ENCODE measurements around the gene HDAC4.

DNA sequence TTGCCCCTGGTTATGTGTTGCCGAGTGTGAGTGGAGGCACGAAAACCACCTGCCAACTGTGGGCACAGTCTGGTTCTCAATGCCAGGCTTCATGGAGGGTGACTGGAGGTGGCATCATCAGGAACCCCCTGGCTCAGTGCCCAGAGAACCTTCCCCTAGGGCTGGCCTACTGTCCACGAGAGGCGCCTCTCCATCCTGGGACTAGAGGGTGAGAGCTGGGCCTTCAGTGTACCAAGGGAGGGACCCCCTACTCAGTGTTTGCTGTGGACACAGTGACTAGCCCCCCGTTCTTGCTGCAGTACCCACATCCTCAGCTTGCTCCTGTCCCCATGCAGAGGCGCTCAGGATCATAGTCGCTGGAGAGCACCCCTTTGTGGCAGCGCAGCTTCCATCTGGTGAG lies 202.6 kb downstream of the HDAC4 start:
- TF ChIP-seq GABPA (IDR thresholded peaks at IDR 0.05 in 1 of 2, conservative IDR thresholded peaks at IDR 0.05 in 1 of 2), result no peak
- no peak for TF ChIP-seq RAD21 (IDR thresholded peaks at IDR 0.05)
- no peak for TF ChIP-seq SP1 (IDR thresholded peaks at IDR 0.05)
- TF ChIP-seq, protein P1, sequence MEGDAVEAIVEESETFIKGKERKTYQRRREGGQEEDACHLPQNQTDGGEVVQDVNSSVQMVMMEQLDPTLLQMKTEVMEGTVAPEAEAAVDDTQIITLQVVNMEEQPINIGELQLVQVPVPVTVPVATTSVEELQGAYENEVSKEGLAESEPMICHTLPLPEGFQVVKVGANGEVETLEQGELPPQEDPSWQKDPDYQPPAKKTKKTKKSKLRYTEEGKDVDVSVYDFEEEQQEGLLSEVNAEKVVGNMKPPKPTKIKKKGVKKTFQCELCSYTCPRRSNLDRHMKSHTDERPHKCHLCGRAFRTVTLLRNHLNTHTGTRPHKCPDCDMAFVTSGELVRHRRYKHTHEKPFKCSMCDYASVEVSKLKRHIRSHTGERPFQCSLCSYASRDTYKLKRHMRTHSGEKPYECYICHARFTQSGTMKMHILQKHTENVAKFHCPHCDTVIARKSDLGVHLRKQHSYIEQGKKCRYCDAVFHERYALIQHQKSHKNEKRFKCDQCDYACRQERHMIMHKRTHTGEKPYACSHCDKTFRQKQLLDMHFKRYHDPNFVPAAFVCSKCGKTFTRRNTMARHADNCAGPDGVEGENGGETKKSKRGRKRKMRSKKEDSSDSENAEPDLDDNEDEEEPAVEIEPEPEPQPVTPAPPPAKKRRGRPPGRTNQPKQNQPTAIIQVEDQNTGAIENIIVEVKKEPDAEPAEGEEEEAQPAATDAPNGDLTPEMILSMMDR (IDR thresholded peaks at IDR 0.05; ENCODE audit: low read depth, low read length, missing input control), result no peak
- TF ChIP-seq, protein P2, sequence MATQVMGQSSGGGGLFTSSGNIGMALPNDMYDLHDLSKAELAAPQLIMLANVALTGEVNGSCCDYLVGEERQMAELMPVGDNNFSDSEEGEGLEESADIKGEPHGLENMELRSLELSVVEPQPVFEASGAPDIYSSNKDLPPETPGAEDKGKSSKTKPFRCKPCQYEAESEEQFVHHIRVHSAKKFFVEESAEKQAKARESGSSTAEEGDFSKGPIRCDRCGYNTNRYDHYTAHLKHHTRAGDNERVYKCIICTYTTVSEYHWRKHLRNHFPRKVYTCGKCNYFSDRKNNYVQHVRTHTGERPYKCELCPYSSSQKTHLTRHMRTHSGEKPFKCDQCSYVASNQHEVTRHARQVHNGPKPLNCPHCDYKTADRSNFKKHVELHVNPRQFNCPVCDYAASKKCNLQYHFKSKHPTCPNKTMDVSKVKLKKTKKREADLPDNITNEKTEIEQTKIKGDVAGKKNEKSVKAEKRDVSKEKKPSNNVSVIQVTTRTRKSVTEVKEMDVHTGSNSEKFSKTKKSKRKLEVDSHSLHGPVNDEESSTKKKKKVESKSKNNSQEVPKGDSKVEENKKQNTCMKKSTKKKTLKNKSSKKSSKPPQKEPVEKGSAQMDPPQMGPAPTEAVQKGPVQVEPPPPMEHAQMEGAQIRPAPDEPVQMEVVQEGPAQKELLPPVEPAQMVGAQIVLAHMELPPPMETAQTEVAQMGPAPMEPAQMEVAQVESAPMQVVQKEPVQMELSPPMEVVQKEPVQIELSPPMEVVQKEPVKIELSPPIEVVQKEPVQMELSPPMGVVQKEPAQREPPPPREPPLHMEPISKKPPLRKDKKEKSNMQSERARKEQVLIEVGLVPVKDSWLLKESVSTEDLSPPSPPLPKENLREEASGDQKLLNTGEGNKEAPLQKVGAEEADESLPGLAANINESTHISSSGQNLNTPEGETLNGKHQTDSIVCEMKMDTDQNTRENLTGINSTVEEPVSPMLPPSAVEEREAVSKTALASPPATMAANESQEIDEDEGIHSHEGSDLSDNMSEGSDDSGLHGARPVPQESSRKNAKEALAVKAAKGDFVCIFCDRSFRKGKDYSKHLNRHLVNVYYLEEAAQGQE (IDR thresholded peaks at IDR 0.05), result no peak
- TF ChIP-seq RXRA (IDR thresholded peaks at IDR 0.05), result no peak
- TF ChIP-seq, protein P3, sequence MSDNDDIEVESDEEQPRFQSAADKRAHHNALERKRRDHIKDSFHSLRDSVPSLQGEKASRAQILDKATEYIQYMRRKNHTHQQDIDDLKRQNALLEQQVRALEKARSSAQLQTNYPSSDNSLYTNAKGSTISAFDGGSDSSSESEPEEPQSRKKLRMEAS (IDR thresholded peaks at IDR 0.05), result no peak
- TF ChIP-seq NR2F2 (IDR thresholded peaks at IDR 0.05), result no peak
- TF ChIP-seq FOXA1 (IDR thresholded peaks at IDR 0.05), result no peak
- no peak for TF ChIP-seq EGR1 (IDR thresholded peaks at IDR 0.05; ENCODE audit: low read depth in 2 of 2)
- TF ChIP-seq YY1 (IDR thresholded peaks at IDR 0.05), result no peak
- no peak for TF ChIP-seq JUND (IDR thresholded peaks at IDR 0.05)
- TF ChIP-seq, protein P4, sequence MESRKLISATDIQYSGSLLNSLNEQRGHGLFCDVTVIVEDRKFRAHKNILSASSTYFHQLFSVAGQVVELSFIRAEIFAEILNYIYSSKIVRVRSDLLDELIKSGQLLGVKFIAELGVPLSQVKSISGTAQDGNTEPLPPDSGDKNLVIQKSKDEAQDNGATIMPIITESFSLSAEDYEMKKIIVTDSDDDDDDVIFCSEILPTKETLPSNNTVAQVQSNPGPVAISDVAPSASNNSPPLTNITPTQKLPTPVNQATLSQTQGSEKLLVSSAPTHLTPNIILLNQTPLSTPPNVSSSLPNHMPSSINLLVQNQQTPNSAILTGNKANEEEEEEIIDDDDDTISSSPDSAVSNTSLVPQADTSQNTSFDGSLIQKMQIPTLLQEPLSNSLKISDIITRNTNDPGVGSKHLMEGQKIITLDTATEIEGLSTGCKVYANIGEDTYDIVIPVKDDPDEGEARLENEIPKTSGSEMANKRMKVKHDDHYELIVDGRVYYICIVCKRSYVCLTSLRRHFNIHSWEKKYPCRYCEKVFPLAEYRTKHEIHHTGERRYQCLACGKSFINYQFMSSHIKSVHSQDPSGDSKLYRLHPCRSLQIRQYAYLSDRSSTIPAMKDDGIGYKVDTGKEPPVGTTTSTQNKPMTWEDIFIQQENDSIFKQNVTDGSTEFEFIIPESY (IDR thresholded peaks at IDR 0.05), result no peak
